Suprapubic skin (tissue), 4 donors: ENCODE measurements around the gene SRMS. TPM values are rescaled to one million over a fixed set of nuclear protein-coding genes. Genes with fewer than 3 reads are reported as not detected.

Source experiments
- DNase-seq, 2 donors: peaks; one replicate each; pipeline ENCODE4 v3.0.0-alpha.2; 2019; ENCODE audit warnings: low spot score in 2 of 2
- H3K27ac ChIP-seq: fragments of 200-600 bp; sonication (generic); one replicate; pipeline ENCODE4 v1.5.1; 2019
- H3K27me3 ChIP-seq: fragments of 200-600 bp; sonication (generic); one replicate; pipeline ENCODE4 v1.5.1; 2019
- H3K36me3 ChIP-seq: fragments of 200-600 bp; sonication (generic); one replicate; pipeline ENCODE4 v1.5.1; 2019
- H3K4me1 ChIP-seq: fragments of 200-600 bp; sonication (generic); one replicate; pipeline ENCODE4 v1.5.1; 2019
- H3K4me3 ChIP-seq: fragments of 200-600 bp; sonication (generic); one replicate; pipeline ENCODE4 v1.5.1; 2019; ENCODE audit warnings: mild to moderate bottlenecking
- H3K9me3 ChIP-seq: fragments of 200-600 bp; sonication (generic); one replicate; pipeline ENCODE4 v1.5.1; 2019
- EP300 ChIP-seq: sonication (generic); formaldehyde crosslinking; IDR thresholded peaks from one replicate; pipeline ENCODE4 v1.6.1; 2017; ENCODE audit warnings: antibody characterized with exemption
- POLR2A ChIP-seq, 2 donors: fragments of 450-650 bp; IDR thresholded peaks; one replicate each; pipeline ENCODE4 v1.6.1; 2017; ENCODE audit warnings: antibody characterized with exemption in 2 of 2, mild to moderate bottlenecking in 2 of 2, moderate library complexity in 2 of 2
- POLR2AphosphoS5 ChIP-seq, 3 donors: sonication (generic); formaldehyde crosslinking; IDR thresholded peaks; one replicate each; pipeline ENCODE4 v1.6.1; 2017; ENCODE audit warnings: antibody characterized with exemption in 3 of 3
- WGBS: methylation state at CpG from one replicate; pipeline ENCODE4 v1.1.5; 2018; 5-methylcytosine and 5-hydroxymethylcytosine counted together
- total RNA-seq, 4 donors: library from RNA; depleted of rRNA; stranded (reverse); fragments of >200 nt; gene quantifications; one replicate each; pipeline ENCODE4 v1.1.0, GENCODE V29; 2016
- TF ChIP-seq, protein P1 (sequence below), 2 donors: fragments of 200-600 bp in 1 of 2; fragments of 450-650 bp in 1 of 2; sonication (generic) in 1 of 2; IDR thresholded peaks; one replicate each; pipeline ENCODE4 v1.5.1; 2016 to 2019; ENCODE audit warnings: antibody characterized with exemption in 2 of 2, mild to moderate bottlenecking in 1 of 2, moderate library complexity in 1 of 2

Gene SRMS
- total RNA-seq, 4 donors from 2014 or later: 1.3 TPM; not detected in 3

DNA sequence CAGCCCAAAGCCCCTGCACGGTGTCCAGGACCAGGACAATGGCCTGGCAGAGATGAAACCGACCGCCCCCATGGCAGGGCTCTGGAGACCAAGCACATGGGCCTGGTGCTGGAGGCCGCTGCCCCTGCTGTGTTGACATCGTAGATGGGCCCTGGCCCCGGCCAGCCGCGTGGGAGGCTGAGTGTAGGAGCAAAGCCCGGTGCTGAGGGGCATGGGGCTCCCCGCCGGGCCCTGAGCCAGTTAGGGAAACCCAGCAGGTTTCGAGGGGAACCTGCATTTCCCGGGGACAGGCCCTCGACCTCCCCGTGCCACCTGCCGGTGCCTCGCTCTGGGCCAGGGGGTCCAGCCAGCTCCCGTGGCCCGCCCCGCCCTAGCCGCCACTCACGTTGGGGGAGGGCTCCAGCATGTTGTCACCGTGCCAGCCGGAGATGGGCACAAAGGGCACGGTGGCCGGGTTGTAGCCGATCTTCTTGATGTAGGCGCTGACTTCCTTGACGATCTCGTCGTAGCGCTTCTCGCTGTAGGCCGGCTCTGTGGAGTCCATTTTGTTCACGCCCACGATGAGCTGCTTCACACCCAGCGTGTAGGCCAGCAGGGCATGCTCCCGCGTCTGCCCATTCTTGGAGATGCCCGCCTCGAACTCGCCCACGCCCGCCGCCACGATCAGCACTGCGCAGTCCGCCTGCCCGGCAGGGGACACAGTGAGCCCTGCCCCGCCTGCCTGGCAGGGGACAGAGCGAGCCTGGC is 53.0 kb downstream of the SRMS start:
- H3K36me3 ChIP-seq: no peaks in the 10 kb centered on the region
- H3K27me3 ChIP-seq: peaks cover 70% of the 10 kb centered on the region
- H3K4me3 ChIP-seq: no peak overlapping the region
- TF ChIP-seq, protein P1, sequence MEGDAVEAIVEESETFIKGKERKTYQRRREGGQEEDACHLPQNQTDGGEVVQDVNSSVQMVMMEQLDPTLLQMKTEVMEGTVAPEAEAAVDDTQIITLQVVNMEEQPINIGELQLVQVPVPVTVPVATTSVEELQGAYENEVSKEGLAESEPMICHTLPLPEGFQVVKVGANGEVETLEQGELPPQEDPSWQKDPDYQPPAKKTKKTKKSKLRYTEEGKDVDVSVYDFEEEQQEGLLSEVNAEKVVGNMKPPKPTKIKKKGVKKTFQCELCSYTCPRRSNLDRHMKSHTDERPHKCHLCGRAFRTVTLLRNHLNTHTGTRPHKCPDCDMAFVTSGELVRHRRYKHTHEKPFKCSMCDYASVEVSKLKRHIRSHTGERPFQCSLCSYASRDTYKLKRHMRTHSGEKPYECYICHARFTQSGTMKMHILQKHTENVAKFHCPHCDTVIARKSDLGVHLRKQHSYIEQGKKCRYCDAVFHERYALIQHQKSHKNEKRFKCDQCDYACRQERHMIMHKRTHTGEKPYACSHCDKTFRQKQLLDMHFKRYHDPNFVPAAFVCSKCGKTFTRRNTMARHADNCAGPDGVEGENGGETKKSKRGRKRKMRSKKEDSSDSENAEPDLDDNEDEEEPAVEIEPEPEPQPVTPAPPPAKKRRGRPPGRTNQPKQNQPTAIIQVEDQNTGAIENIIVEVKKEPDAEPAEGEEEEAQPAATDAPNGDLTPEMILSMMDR (IDR thresholded peaks at IDR 0.05): no peak
- no peak for TF ChIP-seq POLR2A (IDR thresholded peaks at IDR 0.05)
- no peak for TF ChIP-seq EP300
- no peak for TF ChIP-seq POLR2AphosphoS5 (IDR thresholded peaks at IDR 0.05)
- H3K4me1 ChIP-seq: peaks cover 34% of the 10 kb centered on the region
- no peak for DNase-seq
- H3K27ac ChIP-seq: no peak overlapping the region
- WGBS: 85% methylated on average over 28 of the region's 51 CpGs
- no peaks in the 10 kb centered on the region for H3K9me3 ChIP-seq

DNA sequence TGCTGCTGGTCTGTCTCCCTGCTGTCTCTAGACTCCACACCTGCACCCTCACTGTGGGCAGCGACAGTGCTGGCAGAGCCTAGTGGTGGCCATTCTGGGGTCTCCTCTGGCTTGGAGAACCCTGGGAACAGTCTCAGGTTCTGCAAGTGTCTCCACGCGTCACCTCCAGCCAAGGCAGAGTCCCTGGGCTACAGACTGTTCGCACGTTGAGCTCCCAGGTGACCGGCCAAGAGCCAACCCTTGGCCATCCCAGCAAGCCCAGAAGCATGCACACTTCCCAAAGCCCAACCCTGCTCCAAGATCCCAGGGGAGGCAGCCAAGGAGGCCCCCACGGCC is 53.5 kb downstream of the SRMS start:
- WGBS: no CpG with 5 or more reads among the region's 7 CpGs
- Histone ChIP-seq H3K27me3 (peaks cover 70% of the 10 kb centered on the region), H3K9me3 (no peaks in the 10 kb centered on the region), H3K4me3 (no peak overlapping the region), H3K27ac (no peak overlapping the region), H3K36me3 (no peaks in the 10 kb centered on the region), H3K4me1 (peaks cover 28% of the 10 kb centered on the region)
- TF ChIP-seq POLR2AphosphoS5 (IDR thresholded peaks at IDR 0.05) (no peak), POLR2A (IDR thresholded peaks at IDR 0.05) (no peak), EP300 (no peak)
- TF ChIP-seq, protein P1 (IDR thresholded peaks at IDR 0.05): no peak
- no peak for DNase-seq

DNA sequence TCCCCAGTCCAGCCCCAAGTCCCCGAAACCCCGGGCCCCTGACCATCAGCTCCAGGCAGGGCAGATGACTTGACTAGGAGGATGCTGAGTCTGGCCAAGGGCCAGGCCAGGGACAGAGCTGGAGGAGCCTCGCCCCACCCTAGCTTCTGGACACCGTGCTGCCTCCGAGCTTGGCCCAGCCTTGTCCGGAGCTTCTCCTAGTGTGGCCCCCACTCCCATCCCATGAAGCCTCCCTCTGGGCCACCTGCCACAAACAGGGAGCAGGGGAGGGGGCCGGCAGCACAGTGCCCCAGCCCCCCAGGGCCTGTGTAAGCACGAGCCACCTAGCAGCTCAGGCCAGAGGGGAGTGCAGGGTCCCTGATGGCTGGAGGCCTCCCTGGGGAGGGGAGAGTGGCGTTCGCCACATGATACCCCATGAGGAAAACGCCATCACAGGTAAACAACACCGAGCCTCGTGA is 54.0 kb downstream of the SRMS start:
- Histone ChIP-seq H3K9me3 (no peaks in the 10 kb centered on the region), H3K4me3 (no peak overlapping the region), H3K27me3 (peaks cover 70% of the 10 kb centered on the region), H3K4me1 (peaks cover 24% of the 10 kb centered on the region), H3K27ac (no peak overlapping the region), H3K36me3 (no peaks in the 10 kb centered on the region)
- 48% methylated on average over 6 of the region's 13 CpGs for WGBS
- TF ChIP-seq POLR2AphosphoS5 (IDR thresholded peaks at IDR 0.05) (no peak), EP300 (no peak), POLR2A (IDR thresholded peaks at IDR 0.05) (no peak)
- TF ChIP-seq, protein P1 (IDR thresholded peaks at IDR 0.05): no peak
- DNase-seq: no peak

DNA sequence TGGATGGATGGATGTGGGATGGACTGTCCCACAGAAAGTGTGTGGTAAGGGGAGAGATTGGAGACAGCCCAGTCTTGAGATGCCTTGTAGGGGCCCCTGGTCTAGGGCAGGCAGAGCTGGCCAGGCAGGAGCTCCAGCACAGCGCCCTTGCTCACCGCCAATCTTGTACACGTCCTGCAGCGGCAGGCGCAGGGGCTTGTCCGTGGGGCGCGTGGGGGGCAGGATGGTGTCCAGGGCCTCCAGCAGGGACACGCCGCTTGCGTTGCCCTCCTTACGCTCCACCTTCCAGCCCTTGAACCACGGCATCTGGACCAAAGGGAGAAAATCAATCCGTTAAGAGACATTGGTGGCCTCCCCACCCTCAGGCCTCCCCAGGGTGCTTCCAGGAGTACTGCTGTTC is 54.6 kb downstream of the SRMS start:
- WGBS: 91% methylated on average over 14 of the region's 14 CpGs
- no peak for TF ChIP-seq POLR2AphosphoS5 (IDR thresholded peaks at IDR 0.05)
- TF ChIP-seq POLR2A (IDR thresholded peaks at IDR 0.05): no peak
- TF ChIP-seq, protein P1 (IDR thresholded peaks at IDR 0.05): no peak
- TF ChIP-seq EP300: no peak
- Histone ChIP-seq H3K36me3 (no peaks in the 10 kb centered on the region), H3K27ac (no peak overlapping the region), H3K9me3 (no peaks in the 10 kb centered on the region), H3K4me3 (no peak overlapping the region), H3K4me1 (peaks cover 21% of the 10 kb centered on the region), H3K27me3 (peaks cover 70% of the 10 kb centered on the region)
- DNase-seq: no peak

DNA sequence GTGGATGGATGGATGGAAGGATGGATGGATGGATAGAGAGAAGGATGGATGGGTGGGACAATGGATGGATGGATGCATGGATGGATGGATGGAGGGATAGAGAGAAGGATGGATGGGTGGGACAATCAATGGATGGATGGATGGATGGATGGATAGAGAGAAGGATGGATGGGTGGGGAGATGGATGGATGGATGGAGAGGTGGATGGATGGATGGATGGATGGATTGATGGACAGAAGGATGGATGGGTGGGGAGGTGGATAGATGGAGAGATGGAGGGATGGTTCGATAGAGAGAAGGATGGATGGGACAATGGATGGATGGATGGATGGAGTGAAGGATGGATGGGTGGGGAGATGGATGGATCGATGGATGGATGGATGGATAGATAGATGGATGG is 55.0 kb downstream of the SRMS start:
- WGBS: 94% methylated on average over 2 of the region's 2 CpGs
- Histone ChIP-seq H3K27me3 (peaks cover 70% of the 10 kb centered on the region), H3K36me3 (no peaks in the 10 kb centered on the region)

More for the DNA sequence above, 55.0 kb downstream of the SRMS start:
- DNase-seq: no peak
- Histone ChIP-seq H3K4me3 (no peak overlapping the region), H3K9me3 (no peaks in the 10 kb centered on the region), H3K4me1 (peaks cover 18% of the 10 kb centered on the region), H3K27ac (no peak overlapping the region)
- TF ChIP-seq EP300 (no peak), POLR2A (IDR thresholded peaks at IDR 0.05) (no peak), POLR2AphosphoS5 (IDR thresholded peaks at IDR 0.05) (no peak)
- TF ChIP-seq, protein P1 (IDR thresholded peaks at IDR 0.05): no peak
